Activated T-cell treated with anti-CD3 and anti-CD28 coated beads, Interleukin-2, amount 50 U/mL, for 48 hours (primary cell): ENCODE results near the gene ATXN7L3.

Source experiments
- DNase-seq, 2 experiments: peaks; one replicate each; pipeline ENCODE4 v3.0.0-alpha.2; 2020

ATXN7L3 gene

DNA sequence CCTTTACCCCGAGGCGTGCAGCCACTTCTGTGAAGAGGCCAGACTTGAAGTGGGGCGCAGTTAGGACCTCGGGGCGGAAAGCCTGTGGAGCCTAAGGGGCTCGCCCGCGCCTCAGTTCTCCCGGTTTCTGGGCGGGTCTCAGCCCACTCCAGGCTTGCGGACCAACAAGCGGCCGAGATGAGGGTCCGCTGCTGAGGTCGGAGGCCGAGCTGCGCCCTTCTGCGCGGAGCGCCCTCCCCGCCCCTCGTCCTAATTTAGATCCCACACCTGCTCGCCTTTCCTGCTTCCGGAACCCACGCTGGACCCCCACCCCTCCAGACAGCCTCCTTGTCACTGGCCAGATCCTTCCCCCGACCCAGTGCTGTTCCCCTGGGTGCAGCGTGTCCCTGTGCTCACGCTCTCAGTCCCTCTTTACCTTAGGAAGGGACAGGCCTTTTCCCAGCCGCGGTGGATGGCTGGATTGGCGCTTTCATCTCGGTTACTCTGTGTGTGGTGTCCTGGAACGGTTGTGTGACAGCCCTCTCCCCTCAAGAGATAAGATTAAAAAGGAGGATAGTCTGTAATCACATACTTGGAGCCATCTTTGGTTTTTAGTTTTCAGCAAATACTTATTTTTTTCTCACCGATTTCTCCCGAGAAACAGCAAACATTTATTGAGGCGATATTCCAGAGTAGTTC, 933 bp upstream of the ATXN7L3 start:
- no peak for DNase-seq

DNA sequence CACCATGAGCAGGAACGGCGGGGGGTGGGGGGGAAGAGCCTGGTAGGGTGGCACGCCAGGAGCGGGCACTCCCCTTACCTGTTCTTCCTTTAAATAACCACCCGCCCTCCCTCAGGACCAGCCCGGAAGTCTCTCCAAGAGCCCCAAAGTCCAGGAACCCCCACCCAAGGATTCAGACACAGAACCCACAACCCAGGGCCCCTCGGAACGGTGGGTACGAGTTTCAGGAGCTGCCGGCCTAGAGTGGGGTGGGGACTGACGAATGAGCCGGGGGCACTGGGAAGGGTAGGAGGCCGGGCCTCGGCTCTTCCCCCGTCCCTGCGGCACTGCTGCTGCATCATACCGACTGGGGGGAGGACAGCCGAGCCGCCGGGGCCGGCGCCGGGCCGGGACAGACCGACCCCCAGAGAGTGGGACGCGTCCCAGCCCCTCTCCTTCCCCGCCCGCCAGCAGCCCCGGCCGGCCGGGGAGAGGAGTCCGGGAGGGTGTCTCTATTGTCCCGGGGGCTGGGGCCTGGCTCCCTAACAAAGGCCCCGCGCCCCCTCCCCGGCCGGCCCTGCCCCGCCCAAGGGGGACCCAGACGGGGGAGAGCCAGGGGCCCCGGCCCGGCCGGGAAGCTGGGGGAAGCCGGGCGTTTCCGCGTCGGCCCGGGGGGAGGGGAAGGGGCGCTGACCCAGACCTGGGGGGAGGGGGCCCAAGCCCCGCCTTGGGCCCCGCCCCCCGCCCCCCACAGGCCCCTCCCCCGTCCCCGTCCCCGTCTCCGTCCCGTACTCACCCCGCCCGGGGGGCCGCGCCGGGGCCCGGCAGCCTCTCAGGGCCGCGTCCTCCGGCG, 747 bp downstream of the ATXN7L3 start:
- peak; percentile 68 to 79 for DNase-seq

DNA sequence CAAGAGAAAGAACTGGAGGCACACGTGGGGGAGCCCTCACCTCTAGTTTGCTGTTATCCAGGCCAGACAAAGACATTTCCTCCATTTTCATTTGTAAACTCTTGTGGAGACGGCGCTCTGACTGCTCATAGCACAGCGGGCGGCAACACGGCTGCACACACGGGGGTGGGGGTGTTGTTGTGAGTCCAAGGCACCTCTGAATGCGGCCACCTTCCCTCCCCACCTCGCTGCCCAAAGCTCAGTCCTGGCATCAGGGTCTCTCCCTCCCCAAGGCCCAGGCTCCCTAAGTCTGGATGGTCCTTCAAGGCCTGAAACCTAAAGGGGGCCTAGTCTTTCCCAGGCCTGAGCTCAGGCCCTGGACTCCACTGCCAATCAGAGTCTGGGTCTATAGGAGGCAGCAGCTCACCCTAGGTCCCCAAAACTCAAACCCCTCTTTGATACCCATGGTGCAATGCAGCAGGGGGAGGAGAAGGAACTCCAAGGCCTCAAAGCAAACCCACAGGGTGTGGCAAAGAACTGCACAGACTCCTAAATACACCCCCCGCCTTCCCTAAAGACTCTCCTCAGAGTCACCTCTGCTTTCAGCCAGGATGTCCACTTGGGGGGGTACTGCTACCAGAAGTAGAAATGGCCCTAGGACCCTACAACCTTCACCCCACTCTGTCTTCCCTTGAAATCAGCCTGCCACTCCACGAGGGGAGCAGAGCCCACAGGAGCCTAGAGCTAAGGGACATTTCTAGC, 1.5 kb downstream of the ATXN7L3 start:
- DNase-seq = peak; percentile 58 to 61

DNA sequence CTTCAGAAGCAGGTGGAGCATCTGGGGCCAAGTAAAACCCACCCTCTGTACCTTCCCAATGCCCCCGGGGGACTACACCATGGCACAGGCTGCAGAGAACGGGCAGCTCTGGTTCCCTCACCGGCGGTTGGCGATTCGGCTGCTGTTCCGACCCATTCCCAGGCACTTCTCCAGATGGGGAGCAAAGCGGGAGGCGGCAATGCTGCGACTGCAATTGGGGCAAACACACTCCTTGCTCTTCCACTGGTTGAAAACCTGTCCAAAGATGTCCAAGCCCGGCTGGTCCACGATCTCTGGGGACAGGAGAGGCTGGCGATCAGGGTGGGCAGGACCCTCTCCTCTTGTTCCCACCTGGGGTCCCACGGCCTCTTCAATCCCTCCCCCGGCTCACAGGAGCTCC, 2.6 kb downstream of the ATXN7L3 start:
- no peak for DNase-seq

DNA sequence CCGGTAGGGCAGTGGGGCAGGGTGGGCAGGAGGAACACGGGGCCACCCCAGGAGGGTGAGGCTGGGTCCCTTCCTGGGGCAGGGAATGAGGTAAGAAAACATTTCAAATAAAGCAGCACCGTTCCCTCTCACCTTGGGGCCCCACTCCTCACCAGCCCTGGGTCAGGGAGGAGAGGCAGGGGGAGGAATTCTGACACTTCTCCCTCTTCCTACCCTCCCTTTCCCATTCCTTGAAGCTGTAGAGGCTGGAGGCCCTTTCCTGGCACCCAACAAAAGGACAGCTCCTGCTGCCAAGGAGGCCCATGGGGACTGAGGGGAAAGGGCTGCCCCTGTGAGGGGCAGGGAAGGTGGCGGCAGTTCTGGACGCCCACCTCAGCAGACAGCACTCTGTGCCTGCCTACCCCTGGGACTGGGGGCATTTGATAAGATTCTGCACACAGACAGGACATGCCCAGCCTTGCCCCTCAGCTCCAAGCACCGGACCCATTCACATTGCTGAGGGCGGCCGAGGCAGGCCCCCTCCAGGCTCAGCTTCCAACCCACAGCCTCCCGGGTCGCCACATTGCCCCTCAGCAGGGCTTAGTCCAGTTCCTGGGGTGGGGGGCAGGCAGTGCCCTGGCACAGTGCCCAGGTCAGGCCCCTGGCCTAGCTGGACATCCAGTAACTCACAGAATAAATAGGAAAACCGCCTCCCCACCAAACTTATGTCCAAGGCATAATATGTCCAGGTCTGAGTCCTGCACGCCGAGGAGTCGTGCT, 6.2 kb downstream of the ATXN7L3 start:
- no peak for DNase-seq

DNA sequence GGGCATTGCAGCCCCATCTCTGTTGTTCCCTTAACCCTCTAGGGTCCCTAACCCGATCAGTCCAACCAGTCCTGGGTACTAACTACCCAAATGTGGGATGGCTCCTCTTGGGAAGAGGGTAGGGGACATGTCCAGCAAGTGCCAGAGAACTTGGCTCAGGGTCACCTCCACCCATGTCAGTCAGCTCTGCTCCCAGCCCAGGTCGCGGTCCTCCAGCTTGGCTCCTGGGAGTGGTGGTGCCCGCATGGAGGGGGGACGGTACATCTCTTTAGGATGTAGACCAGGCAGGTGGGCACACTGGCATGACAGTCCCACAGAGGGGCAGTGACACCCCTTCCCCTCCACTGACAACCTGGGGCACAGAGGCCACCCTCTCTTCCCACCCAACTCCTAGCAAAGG, 6.9 kb downstream of the ATXN7L3 start:
- no peak for DNase-seq

DNA sequence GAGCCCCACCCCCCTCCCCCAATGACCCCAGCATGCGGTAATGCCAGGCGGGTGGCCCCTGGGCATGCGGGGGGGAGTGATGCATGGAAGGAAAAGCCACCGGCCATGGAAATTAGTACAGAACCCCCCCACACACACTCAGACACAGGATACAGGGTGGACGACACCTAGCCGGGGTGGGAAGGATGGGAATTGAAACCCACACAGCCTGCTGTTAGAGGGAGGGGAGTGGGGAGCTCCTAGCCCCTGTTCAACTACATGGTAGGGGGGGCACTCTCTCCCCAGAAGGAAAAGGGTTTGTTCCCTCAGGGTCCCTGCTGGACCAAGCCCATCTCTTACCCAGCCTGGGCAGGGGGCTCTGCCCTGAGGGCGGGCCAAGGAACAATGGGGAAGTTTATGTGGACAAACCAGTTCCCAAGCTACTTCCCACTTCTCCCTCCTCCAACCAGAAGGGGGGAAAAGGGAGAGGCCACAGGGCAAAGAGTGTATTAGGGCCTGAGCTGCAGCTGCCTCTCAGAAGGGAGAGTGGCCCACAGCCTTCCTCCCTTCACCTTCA, 7.7 kb downstream of the ATXN7L3 start:
- no peak for DNase-seq

DNA sequence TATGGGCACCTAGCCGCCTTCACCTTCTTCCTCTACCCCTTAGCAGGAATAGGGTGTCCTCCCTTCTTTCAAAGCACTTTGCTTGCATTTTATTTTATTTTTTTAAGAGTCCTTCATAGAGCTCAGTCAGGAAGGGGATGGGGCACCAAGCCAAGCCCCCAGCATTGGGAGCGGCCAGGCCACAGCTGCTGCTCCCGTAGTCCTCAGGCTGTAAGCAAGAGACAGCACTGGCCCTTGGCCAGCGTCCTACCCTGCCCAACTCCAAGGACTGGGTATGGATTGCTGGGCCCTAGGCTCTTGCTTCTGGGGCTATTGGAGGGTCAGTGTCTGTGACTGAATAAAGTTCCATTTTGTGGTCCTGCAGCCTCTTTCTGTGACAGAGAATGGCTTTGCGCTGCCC, 8.3 kb downstream of the ATXN7L3 start:
- DNase-seq = no peak

DNA sequence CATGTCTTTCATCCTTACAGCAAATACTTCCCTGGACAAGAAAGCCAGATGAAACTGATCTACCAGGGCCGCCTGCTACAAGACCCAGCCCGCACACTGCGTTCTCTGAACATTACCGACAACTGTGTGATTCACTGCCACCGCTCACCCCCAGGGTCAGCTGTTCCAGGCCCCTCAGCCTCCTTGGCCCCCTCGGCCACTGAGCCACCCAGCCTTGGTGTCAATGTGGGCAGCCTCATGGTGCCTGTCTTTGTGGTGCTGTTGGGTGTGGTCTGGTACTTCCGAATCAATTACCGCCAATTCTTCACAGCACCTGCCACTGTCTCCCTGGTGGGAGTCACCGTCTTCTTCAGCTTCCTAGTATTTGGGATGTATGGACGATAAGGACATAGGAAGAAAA, 9.2 kb downstream of the ATXN7L3 start:
- no peak for DNase-seq

DNA sequence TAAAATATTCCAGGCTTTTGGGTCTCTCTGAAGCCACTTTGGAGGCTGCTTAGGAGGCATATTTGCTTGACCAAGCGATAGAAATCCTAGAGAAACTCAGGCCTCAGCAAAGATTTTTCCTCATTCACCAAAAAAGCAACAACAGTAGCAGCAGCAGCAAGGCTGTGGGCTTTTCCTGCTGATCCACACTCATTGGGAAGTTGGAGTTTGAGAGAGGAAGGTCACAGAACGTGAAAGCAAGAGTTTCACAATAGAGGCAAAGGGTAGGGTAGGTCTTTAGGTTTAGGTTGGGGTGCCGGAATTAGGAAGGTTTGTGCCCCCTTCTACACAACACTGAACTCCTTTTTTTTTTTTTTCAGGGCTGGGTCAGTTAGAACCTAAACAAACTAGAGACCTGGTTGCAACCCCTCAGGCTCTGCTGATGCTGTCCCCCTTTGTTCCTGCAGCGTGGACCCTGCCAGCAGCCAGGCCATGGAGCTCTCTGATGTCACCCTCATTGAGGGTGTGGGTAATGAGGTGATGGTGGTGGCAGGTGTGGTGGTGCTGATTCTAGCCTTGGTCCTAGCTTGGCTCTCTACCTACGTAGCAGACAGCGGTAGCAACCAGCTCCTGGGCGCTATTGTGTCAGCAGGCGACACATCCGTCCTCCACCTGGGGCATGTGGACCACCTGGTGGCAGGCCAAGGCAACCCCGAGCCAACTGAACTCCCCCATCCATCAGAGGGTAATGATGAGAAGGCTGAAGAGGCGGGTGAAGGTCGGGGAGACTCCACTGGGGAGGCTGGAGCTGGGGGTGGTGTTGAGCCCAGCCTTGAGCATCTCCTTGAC, 10.9 kb downstream of the ATXN7L3 start:
- no peak for DNase-seq

DNA sequence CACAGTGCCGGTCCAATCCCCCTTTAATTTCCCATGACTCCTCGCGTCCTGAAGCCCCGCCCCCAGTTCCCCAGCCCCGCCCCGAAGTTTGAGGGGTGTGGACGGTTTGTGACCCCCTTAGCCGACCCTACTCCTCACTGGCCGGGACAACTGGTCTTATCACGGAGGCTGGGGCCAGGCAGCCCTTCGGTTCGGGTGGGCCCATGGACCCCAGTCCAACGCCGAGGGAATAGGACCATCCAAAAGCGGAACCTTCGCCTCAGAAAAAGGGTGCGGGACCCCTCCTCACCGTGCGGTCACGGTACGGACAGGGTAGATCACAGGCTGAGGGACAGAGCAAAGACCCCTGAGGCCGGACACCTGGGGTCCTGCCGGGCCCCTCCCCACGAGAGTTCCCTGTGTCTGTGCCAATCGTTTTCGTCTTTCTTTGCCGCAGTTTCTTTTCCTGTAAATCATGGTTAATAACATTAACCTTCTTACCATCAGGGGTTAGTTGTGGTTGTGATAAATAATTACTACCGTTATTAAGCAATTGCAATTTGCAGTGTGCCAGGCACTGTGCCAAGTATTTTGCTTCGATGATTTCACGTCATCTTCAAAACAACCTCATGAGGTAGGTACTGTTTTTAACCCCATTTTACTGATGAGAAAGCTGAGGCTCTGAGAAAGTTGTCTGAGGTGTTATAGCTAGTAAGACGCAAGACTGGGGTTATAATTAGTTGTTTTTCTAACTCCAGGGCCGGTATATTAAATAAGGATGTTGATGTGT, 12.4 kb downstream of the ATXN7L3 start:
- no peak for DNase-seq

DNA sequence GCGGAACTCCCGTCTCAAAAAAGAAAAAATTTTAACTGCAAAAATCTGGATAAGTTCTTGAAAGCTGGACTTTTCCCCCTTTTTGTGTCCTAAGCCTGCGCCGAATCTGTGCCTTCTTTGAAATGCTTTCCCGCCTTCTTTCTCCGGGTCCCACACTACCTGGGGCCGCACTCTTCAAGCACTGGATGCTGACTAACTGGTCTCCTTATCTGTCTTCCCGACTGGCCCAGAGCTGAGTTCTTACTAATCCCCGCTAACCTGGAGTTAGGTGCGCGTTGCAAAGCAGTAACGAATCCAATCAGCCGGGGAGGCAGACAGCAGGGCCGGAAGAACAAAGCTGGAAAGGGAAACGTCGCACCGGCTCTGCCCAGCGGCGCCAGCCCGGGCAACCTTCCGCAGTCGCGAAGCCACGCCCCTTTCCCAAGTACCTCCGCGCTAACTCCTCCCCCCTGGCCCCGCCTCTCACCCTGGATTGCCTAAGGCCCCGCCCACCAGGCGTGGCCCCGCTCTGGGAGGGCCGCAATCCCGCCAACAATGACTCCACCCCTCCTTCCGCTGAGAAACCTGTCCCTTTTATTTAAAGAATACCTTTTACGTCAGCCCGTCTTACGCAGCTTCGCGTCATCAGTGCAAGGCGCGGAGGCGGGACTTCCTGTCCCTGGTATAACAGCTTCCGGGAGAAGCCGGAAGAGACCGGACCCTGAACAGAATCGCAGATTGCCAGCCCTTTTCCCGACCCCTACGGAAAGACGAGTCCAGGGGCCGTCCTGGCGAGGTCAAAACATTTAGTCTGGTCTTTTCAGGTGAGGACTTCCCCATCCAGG, 13.2 kb downstream of the ATXN7L3 start, which contains the start of gene TMUB2:
TMUB2 (plus strand) TSS at position 666 of the 824 bp plus-strand sequence. CDS start 737 bp downstream, outside the sequence.
- DNase-seq = peak; percentile 99 to 100

DNA sequence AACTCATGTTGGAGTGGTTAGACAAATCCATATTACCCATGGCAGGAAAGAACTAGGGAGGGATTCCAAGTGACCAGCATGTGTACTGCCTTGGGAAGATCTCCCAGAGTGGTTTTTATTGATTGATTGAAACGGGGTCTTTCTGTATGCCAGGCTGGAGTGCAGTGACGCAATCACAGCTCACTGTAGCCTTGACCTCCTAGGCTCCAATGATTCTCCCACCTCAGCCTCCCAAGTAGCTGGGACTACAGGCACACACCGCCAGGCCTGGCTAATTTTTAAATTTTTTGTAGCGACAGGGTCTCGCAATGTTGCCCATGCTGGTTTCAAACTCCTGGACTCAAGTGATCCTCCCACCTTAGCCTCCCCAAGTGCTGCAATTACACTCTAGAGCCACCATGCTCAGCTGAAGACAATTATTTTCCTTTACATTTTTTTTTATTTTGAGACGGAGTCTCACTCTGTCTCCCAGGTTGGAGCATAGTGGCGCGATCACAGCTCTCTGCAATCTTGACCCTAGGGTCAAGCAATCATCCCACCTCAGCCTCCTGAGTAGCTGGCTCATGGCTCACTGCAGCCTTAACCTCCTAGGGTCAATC, 15.4 kb downstream of the ATXN7L3 start:
- no peak for DNase-seq

DNA sequence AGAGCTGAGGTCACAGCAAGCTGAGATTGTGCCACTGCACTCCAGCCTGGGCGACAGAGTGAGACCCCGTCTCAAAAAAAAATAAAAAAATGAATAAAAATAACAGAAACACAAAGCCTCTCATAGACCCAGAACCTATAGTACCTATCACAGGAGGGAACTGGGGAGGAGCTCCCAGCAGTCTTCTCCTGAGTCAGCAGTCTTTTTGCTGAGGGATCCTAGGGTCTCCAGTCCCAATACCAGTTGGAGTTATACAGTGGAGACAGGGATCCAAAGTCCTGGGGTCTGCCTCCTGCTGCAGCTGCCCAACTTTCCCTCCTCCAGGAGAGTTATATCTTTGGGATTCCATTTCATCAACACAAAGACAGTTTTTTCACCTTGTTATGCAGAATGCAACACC, 16.7 kb downstream of the ATXN7L3 start:
- no peak for DNase-seq

DNA sequence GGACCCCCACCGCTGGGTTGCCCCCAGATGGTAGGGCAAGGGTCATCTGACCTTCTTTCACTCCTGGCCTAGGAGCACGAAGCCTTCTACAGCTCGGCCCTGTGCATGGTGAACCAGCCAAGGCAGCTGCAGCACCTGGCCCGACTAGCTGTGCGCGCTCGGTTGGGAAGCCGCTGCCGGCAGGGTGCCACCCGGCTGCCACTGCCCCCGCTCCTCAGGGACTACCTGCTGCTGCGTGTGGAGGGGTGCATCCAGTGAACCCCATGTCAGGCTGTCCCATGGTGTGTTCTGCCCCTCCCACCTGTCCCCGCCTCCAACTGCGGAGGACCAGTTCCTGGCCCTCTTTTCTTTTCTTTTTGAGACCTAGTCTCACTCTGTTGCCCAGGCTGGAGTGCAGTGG, 21.6 kb downstream of the ATXN7L3 start:
- no peak for DNase-seq

DNA sequence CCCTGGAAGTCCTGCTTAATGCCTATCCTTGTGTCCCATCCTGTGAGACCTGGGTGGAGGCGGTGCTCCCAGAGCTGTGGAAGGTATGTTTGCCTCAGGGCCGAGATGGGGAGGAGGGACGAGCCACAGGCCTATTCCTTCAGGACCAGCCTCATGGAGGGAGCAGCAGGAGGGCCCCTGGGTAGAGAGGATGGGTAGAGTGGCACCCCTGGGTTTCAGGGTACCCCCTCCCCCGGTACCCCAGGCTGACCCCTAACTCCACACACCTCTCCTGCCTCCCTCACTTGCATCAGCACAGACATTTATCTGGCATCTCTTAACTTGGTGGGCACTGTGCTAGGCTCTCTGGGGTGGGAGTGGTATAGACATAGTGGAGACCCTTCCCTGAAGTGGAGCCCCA, 22.0 kb downstream of the ATXN7L3 start:
- DNase-seq = no peak

DNA sequence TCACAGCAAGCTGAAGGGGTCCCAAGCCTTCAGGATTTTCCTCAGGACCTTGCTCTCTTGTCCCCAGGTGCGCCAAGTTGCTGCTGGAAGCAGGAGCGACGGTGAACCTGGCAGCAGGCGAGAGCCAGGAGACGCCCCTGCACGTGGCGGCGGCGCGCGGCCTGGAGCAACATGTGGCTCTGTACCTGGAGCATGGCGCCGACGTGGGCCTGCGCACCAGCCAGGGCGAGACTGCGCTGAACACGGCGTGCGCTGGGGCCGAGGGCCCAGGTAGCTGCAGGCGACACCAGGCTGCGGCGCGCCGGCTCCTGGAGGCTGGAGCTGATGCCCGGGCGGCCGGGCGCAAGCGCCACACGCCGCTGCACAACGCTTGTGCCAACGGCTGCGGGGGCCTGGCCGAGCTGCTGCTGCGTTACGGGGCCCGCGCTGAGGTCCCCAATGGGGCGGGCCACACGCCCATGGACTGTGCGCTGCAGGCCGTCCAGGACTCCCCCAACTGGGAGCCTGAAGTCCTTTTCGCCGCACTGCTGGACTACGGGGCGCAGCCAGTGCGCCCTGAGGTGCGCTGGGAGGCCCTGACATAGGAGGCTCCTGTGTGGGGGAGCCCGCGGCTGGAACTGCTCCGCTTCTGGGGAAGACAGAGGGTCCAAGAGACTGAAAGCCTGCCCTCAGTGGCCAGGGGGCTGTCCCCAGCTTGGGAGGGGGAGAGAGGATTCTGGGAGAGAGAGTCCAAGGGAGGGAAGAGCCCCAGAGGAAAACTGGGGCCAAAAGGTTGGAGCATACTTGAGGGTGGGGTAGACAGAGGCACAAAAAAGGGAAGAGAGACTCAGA, 22.8 kb downstream of the ATXN7L3 start:
- DNase-seq = no peak

DNA sequence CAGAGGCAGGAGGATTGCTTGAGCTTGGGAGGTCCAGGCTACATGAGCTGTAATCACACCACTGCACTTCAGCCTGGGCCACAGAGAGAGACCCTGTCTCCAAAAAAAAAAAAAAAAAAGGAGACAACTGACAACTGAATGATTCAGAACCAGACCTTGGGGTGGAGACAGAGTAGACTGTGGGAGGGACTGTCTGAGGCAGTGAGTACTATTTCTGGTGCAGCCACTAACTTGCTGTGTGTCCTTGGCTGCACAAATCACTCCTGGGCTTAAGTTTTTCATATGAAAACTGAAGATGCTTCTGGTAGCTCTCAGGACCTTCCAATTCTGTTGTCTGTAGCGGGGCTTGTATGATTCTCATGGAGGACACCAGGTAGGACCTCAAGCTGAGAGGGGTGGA, 23.4 kb downstream of the ATXN7L3 start:
- no peak for DNase-seq

DNA sequence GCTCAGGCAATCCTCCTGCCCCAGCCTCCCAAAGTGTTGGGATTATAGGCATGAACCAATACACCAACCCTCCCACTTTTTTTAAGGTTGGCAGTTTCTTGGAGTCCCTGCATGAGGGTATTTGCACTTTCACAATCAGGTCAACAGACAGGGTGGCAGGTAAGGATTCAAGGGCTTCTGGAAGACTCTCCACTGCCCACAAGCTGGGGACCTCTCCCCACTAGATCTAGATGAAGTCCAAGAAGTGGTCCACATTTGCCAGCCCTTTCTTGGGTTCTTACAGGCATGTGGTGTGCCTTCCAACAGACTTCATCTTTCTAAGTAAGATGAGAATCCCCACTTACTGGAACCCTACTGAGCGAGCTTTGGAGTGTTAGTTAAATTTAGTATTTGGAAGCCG, 25.3 kb downstream of the ATXN7L3 start:
- no peak for DNase-seq
